Measurements from ENCODE around the gene AMN1.
"Not testable (repeated sequence)": the region's sequence is repeated elsewhere in the genome, so short reads cannot be mapped to it uniquely, and the experiment has no call there.

AMN1 gene

DNA sequence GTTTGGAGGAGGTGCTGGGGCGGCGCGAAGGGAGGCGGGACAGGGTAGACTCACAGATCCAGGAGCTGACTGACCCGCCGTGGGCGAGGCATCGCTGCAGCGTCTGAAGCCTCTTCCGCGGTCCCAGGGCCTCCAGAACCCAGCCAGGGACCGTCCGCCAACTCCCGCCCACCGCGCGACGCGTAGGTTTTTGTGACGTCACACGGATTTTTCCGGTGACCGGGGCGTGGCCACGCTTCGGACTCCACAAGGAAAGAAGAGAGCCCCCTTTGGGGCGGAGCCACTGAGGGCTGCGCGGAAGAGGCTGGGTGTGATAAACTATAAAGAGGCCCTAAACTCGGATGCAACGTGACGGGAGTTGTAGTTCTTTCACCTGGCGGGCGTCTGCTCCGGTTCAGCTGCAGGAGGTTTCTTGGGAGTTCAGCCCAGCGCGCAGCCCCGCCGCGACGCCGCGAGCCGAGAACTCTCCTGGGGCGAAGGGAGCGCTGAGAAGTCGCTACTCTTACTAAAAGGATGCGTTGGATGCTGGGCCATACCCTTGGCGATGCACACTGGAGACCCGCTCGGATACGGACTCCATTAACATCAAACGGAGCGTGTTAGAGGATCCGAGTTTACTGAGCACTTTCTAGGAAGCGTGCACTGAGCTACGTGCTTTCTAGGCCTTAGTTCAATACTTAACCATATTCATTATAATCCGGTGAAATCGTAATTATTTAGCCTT lies at the start of gene AMN1:
TSS of gene AMN1 (minus strand) at position 105 of the 724 bp plus-strand sequence. CDS start at position 92, 13 bp downstream.
- DNase-seq (ENCODE audit: low spot score): peak; percentile 96

DNA sequence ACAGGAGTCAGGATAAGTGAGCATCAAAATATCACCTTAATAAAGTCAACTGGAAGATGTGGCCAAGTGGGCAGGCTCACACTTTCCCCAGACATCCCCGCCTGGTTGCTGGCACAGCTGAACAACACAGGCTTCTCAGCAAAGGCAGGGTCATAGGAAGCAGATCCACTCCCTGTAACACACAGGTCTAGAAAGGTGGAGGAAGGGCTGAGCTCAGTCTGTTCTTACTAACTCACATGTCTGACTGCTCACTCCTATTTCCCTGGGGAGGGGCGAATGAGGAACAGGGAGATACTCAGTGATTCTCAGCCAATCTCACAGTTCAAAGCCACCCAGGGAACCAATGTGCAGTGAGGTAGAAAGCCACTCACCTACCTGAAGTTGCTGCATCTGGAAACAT lies 45.0 kb upstream of the AMN1 start:
- DNase-seq (ENCODE audit: low spot score): no peak

DNA sequence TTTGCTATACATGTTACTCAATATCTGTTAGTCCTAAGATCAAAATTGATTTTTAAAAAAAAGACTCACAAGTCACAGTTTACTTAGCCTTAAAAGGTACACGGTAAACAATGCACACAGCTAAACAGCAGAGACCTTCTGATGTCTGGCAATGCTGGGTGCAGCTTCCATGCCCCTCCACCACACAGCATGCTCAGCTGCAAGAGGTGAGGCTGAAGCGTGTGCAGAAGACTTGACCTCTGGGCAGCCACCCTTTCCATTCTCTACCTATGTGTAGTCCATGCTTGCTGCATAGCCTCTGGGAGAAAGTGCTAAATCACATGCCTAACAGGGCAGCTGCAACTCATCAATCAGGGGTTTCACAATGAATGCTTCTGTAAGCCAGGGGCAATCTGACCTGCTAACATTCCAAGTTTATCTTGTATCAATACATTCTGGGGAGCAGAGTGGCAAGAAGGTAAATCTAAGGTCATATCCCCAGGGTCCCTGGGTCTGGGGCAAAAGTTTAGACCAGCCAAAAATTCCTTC lies 44.5 kb upstream of the AMN1 start:
- DNase-seq (ENCODE audit: low spot score): no peak

DNA sequence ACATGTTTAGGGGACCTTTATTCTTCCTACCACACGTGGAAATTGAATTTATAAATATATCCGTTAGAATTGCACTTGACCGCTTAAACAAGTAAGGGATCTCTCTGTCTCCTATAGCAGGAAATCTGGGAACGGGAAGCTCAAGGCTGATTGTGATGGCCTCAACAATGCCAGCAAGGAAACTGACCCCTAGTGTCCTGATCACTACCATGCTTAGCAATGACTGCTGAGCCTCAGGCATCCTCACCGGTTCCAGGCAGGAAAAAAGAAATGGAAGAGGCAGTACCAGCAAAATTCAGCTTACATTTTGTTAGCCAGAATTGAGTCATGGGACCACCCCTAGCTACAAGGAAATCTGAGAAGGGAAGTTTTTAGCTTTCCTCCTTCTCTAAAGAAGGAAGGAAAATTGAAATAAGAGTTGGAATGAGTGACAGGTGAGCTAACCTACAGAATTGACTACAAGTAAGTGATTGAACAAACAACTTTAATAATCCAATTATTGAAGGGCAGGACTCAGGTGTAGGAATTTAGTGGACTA lies 43.9 kb upstream of the AMN1 start:
- DNase-seq (ENCODE audit: low spot score): no peak

DNA sequence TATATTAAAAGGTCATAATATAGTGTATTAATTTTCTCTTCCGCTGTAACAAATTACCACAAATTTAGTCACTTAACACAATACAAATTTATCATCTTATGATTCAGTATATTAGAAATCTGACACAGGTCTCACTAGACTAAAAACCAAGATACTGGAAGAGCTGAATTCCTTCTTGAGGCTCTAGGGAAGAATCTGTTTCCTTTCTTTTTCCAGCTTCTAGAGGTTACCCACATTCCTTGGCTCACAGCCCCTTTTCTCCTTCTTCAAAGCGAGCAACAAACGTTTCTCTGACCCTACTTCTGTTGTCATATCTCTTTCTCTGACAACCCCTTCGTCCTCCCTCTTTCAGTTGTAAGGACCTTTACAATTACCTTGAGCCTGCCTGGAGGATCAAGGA lies 43.4 kb upstream of the AMN1 start:
- DNase-seq (ENCODE audit: low spot score): no peak

DNA sequence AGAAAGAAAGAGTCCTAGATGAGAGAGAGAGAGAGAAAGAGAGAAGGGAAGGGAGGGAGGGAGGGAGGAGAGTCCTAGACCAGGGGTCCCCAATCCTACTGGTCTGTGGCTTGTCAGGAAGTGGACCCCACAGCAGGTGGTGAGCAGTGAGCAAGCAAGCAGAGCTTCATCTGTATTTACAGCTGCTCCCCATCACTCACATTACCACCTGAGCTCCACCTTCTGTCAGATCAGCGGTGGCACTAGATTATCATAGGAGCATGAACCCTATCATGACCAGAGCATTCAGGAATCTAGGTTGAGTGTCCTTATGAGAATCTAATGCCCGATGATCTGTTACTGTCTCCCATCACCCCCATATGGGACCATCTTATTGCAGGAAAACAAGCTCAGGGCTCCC lies 39.2 kb upstream of the AMN1 start:
- DNase-seq (ENCODE audit: low spot score): no peak

DNA sequence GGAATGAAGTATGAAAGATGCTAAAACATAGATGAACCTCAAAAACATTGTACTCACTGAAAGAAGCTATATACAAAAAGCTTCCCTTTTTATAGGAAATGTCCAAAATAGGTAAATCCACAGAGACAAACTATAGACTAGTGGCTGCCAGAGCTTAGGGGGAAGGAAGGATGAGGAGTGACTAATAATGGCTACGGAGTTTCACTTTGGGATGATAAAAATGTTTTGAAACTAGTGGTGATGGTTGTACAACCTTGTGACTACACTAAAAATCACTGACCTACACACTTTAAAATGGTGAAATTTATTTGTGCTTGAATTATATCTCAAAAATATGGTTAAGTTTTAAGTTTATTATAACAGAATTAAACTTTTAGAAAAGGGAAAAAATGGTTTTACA lies 37.1 kb upstream of the AMN1 start:
- DNase-seq (ENCODE audit: low spot score): no peak

DNA sequence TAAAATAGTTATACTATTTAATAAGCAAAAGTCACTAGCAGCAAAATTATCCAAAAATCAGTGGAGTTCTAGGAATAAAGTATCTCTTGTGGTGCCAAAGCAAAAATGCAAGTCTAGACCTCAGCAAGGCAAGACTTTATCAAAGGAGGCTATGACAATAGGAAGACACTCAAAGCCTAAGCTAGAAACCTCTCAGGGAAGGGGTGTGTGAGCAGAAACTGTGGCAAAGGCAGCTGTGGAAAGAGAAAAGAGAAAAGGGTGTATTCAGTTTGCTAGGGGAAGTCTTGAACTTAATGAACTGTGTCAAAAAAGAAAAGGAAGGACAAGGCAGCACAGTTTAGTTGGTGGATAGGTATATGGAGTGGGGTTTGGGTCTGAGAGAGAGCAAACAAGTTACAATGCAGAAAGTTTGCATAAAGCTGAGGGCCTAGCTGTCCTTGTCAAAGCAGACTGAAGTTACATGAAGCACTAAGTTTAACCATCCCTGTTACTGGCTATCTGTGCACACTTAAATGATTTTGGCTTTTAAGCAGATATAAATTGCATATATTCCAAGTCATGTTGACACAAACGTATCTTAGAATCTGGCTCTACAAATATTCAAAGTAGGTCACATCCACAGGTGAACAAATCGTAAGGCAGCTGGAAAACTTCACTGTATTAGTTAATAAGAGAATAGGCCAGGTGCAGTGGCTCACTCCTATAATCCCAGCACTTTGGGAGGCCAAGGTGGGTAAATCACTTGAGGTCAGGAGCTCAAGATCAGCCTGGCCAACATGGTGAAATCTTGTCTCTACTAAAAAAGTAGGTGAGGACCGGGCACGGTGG lies 31.0 kb upstream of the AMN1 start:
- no peak for DNase-seq (ENCODE audit: low spot score)

DNA sequence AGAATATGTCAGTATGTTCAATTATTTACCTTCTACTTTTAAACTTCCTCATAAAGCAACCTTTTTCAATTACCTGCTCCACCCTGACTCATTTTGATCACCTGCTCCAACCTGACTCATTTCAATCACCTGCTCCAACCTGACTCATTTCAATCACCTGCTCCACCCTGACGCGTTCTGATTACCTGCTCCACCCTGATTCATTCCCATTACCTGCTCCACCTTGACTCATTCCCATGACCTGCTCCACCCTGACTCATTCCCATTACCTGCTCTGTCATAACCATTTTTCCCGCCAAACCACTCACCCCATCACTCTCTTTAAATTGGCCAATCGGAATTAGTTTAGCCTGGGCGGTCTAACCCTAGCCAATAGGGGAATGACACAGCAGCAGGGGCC lies 29.5 kb upstream of the AMN1 start:
- not testable (repeated sequence) for DNase-seq (ENCODE audit: low spot score)

DNA sequence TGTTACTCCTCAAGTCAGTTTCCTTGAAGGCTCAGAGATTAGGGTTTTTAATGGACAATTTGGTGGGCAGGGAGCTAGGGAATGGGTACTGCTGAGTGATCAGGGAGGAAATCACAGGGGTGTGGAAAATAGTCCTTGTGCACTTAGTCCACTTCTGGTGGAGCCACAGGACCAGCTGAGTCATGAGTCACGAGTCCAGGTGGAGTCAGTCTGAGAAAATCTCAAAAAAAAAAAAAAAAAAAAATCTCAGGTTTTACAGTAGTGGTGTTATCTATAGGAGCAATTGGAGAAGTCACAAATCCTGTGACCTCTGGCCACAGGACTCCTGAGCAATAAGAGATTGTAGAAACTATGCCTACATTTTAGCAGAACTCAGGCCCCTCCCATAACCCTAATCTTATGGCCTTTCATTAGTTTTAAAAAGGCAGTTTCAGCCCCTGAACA lies 28.2 kb upstream of the AMN1 start:
- DNase-seq (ENCODE audit: low spot score): no peak

DNA sequence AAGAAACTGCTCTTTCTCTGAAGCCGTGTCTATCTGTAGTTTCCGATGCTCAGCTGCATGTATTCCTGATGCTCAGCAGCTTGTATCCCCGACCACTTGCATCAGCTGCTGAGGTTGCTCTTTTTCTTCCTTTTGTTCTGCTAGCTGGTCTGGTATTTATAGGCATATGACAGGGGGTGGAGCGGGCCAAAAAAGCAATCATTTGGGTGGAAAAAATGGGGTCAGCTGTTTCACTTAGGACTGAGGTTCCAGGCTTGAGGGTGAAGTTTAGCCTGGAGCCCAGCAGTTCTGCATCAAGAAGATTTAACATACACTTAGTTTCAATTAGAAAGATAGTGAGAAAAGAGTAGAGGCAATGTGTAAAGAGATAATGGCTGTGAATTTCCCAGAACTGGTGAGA lies 23.6 kb upstream of the AMN1 start:
- no peak for DNase-seq (ENCODE audit: low spot score)

DNA sequence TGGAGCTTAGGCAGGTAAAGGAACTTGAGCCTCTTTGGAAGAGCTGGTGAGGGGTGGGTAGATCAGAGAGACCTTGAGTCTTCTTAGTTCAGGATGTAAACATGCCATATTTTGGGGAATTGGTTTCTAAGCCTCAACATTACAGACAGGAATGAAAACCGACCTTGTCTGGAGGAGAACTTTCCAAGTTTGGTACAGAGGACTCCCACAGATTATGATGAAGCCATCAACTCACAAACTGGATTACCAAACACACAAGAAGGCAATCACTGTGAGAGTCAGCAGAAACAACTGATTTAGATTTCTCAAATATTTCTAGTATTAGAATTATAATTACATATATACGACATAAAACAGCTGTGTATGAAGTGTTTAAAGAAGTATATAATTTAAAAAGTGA lies 22.3 kb upstream of the AMN1 start:
- DNase-seq (ENCODE audit: low spot score): no peak

DNA sequence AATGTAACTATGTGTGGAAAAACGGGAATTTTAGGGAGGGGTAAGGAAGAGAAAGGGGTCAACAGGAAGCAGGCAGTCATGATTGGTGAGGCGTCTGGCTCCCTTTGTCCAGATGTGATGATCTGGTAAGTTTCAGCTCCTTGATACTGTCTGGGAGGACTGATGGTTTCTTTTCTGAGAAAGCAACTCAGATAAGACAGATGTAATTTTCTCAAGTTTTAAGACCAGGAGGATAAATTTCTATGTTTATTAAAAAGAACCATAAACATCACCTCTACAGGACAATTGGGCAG lies 21.9 kb upstream of the AMN1 start:
- no peak for DNase-seq (ENCODE audit: low spot score)

DNA sequence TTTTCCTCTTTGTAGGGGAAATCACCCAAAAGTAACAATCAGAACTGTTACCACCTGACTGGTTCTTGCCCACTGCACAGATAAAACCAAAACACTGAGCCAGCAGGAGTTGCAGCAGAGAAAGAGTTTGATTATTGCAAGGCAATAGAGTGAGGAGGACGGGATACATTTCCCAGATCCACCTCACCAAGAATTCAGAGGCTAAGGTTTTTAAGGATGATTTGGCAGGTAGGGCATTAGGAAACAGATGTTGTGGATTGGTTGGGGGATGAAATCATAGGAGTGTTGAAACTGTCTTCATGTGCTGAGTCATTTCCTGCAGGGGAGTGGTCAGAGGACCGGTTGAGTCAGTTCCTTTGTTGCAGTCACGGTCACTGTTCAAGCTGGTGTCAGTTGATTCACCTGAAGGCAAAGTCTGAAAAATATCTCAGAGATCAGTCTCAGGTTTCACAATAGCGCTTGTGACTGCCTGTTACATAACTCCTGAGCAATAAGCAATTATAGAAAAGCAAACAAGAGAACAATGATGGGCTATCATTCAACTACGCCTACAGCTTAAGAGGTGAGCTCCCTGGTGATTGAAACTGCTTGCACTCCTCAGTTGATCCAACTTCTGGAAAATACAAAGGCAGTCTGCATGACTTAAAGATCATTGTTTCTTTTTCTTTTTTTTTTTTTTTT lies 20.3 kb upstream of the AMN1 start:
- peak; percentile 76 for DNase-seq (ENCODE audit: low spot score)

DNA sequence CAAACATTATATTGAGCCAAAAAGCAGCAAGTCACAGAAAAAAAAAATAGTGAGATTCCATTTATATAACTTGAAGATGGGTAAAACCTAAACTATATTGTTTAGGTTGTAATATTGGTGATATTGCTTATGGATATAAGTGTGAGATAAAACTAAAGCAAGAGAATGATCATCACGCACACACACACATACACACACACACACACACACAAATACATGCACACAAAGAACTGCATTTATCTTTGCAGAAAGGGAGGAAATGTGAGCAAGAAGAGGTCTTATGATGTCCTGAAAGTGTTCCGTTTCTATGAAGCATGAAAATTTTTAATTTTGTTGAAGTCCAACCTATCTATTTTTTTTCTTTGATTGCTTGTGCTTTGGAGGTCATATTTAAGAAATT lies 16.4 kb upstream of the AMN1 start:
- no peak for DNase-seq (ENCODE audit: low spot score)

DNA sequence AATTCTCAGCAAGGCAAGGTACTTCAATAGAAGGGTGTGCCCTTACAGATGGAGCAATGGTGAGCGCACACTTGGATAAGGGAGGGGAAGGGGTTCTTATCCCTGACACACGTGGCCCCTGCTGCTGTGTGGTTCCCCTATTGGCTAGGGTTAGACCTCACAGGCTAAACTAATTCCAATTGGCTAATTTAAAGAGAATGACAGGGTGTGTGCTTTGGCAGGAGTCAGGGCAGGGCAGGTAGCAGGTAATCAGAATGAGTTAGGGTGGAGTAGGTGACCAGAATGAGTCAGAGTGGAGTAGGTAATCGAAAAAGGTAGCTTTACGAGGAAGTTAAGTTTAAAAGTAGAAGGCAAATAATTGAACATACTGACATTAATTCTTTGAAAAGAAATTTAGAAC lies 15.5 kb upstream of the AMN1 start:
- DNase-seq (ENCODE audit: low spot score): not testable (repeated sequence)

DNA sequence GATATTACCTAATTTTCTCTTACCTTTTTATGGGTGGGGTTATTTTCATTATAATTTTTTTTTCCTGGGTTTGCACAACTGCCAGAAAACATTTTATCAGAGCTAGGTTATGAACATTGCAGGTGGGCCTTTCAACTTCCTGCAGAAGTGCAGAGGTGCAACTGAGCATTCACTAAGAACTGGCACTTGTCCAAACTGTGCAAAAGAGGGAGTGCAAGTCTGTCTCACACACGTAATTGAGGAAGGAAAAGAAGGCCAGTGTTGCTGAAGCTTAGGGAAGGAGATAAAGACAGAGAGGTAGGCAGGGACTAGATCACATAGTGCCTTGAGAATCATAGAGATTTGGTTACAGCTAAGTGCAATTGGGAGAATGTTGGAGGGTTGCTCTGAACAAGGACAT lies 14.1 kb upstream of the AMN1 start:
- no peak for DNase-seq (ENCODE audit: low spot score)

DNA sequence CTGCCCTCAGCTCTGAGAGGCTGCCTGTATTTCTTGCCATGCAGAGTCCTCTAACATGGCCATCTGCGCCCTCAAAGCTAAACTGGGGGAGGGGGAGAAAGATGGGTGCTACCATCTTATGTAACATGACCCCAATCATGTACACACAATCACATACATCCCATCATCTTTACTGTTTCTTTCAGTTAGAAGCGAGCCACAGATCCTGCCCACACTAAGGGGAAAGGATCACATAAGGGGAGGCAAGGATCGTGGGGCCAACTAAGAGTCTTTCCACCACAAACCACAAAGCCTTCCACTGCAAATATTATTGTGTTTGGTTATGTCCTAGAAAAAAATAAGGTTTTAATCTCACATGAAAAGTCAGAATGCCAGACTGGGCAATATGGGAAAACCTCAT lies 11.8 kb upstream of the AMN1 start:
- no peak for DNase-seq (ENCODE audit: low spot score)

DNA sequence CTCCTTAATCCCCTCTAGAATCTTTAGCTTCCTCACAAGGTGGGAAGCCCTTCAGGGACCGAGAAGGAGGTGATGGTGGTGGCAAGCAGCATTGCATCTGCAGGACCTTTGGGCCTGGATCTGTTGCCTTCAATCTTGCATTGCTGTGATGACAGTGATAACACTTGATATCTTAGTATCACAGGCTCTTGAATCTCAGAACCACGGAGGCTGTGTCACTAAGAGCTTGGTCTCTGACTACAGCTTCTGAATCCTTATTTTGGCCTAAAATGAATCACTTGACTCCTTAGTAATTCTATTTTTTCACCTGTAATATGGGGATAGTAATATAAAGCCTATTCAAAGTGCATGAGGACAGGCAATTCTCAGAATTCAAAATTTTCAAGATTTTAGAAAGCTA lies 8.9 kb upstream of the AMN1 start:
- no peak for DNase-seq (ENCODE audit: low spot score)

DNA sequence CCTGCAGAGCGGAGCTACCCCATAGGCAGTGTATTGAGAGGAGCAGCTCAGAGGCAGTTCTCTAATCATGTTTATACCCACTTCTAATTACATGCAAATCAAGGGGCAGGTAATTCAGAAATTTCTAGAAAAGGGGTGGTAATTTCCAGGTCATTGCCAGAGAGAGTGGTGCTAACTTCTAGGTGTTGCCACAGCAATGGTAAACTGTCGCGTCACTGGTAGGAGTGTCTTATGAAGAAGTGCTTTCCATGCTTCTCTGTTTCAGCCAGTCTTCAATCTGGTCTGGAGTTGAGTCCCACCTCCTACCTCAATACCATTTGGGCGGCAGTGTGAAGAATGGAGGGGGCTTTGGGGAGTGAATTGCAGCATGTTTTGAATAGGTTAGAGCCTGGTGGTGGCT lies 8.5 kb upstream of the AMN1 start:
- DNase-seq (ENCODE audit: low spot score): no peak

DNA sequence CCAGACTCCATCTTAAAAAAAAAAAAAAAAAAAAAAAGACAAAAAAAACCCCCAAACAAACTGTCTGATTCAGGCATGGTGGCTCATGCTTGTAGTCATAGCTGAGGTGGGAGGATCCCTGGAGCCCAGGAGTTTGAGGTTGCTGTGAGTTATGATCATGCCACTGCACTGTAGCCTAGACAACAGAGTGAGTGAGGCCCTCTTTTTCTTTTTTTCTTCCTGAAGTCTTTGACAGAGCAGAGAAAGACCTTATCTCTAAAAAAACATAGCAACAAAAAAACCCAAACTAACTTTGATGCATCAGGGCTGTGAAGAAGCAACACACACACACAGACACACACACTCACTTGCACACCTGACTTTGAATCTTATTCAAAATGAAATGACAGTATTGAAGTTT lies 7.7 kb upstream of the AMN1 start:
- DNase-seq (ENCODE audit: low spot score): peak; percentile 14

DNA sequence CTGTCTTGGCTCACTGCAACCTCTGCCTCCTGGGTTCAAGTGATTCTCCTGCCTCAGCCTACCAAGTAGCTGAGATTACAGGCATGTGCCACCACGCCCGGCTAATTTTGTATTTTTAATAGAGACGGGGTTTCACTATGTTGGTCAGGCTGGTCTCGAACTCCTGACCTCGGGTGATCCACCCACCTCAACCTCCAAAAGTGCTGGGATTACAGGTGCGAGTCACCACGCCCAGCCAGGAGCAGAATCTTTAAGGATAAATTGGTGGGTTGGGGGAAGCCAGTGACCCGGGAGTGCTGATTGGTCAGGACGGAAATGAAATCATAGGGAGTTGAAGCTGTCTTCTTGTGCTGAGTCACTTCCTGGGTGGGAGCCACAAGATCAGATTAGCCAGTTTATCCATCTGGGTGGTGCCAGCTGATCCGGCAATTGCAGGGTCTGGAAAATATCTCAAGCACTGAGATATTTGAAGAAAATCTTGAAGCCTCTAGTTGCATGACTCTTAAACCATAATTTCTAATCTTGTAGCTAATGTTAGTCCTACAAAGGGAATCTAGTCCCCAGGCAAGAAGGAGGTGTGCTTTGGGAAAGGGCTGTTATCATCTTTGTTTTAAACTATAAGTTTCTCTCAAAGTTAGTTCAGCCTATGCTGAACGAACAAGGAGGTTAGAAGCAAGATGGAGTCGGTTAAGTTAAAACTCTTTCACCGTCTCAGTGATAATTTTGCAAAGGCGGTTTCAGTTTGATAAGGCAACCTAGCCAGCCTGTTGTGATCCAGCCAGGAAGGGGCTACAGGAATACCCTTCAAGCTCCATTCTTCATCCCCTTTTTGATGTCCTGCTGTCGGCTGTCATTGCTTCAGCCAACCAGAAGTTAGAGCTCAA lies 5.0 kb upstream of the AMN1 start:
- DNase-seq (ENCODE audit: low spot score): not testable (repeated sequence)

Measured in AG08396 (cell line).